Uterus (tissue), 2 donors: Measurements from ENCODE around the gene CELF2.

Source experiments
- CTCF ChIP-seq, 4 experiments: fragments of 200-600 bp in 2 of 4; fragments of 450-650 bp in 2 of 4; sonication (generic) in 2 of 4; IDR thresholded peaks; one replicate each; pipeline ENCODE4 v1.5.1; 2016 to 2019; ENCODE audit warnings: antibody characterized with exemption in 4 of 4, mild to moderate bottlenecking in 2 of 4, moderate library complexity in 1 of 4
- POLR2A ChIP-seq, 2 donors: fragments of 450-650 bp; IDR thresholded peaks; one replicate each; pipeline ENCODE4 v1.6.1; 2016; ENCODE audit warnings: antibody characterized with exemption in 2 of 2, mild to moderate bottlenecking in 1 of 2, moderate library complexity in 1 of 2

DNA sequence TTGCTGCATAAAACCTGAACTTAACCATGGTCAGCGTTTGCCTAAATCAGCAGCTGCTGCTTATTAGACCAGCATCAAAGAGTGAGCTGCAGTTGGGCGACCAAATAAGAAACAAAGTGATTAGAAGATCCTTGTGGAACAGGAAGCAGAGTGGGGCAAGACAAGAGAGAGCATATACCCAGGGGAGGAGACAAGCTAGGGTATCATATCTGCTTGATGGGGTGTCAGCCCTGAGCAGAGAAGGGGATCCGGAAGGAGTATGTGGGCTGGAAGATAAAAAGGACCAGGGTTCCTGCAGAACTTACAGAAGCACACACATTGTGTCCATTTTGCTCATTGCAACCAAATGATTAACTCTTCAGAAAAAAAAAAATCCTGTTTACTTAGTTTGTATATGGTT, 213.6 kb downstream of the CELF2 start:
- TF ChIP-seq CTCF (IDR thresholded peaks at IDR 0.05) (no peak), POLR2A (IDR thresholded peaks at IDR 0.05) (no peak)
